ENCODE results near the gene MAD1L1. TPM values are rescaled to one million over a fixed set of nuclear protein-coding genes. Genes with fewer than 3 reads are reported as not detected.

Gene MAD1L1
- total RNA-seq, 1 donor from 2014 or later: 57.4 TPM

- H3K4me3 ChIP-seq (ENCODE audit: low read depth, low read length): no peak overlapping the region
- no peak for TF ChIP-seq CTCF (IDR thresholded peaks at IDR 0.05; ENCODE audit: insufficient read depth, low read length, severe bottlenecking)
- H3K36me3 ChIP-seq (ENCODE audit: control insufficient read depth, insufficient read depth, low read length): no peaks in the 10 kb centered on the region
- DNase-seq (ENCODE audit: low read depth) (no peak), FAIRE-seq (no peak)
- H3K27me3 ChIP-seq (ENCODE audit: control insufficient read depth, insufficient read depth, low read length): no peaks in the 10 kb centered on the region
These were observed 285.8 kb downstream of the MAD1L1 start for GRCh38 chr7:1946773-1947450.

GRCh38 chr7:1946025-1946772 is 286.5 kb downstream of the MAD1L1 start:
- Histone ChIP-seq H3K27me3 (ENCODE audit: control insufficient read depth, insufficient read depth, low read length) (no peaks in the 10 kb centered on the region), H3K4me3 (ENCODE audit: low read depth, low read length) (no peak overlapping the region), H3K36me3 (ENCODE audit: control insufficient read depth, insufficient read depth, low read length) (no peaks in the 10 kb centered on the region)
- no peak for DNase-seq (ENCODE audit: low read depth)
- TF ChIP-seq CTCF (IDR thresholded peaks at IDR 0.05; ENCODE audit: insufficient read depth, low read length, severe bottlenecking): no peak
- FAIRE-seq: no peak

- FAIRE-seq (no peak), DNase-seq (ENCODE audit: low read depth) (no peak)
- no peaks in the 10 kb centered on the region for H3K27me3 ChIP-seq (ENCODE audit: control insufficient read depth, insufficient read depth, low read length)
- TF ChIP-seq CTCF (IDR thresholded peaks at IDR 0.05; ENCODE audit: insufficient read depth, low read length, severe bottlenecking): no peak
- H3K4me3 ChIP-seq (ENCODE audit: low read depth, low read length): no peak overlapping the region
- H3K36me3 ChIP-seq (ENCODE audit: control insufficient read depth, insufficient read depth, low read length): no peaks in the 10 kb centered on the region
These were observed 287.2 kb downstream of the MAD1L1 start for GRCh38 chr7:1945558-1945957.

- Histone ChIP-seq H3K36me3 (ENCODE audit: control insufficient read depth, insufficient read depth, low read length) (no peaks in the 10 kb centered on the region), H3K4me3 (ENCODE audit: low read depth, low read length) (no peak overlapping the region), H3K27me3 (ENCODE audit: control insufficient read depth, insufficient read depth, low read length) (no peaks in the 10 kb centered on the region)
- TF ChIP-seq CTCF (IDR thresholded peaks at IDR 0.05; ENCODE audit: insufficient read depth, low read length, severe bottlenecking): no peak
- no peak for FAIRE-seq
- DNase-seq (ENCODE audit: low read depth): no peak
These were observed 288.0 kb downstream of the MAD1L1 start for GRCh38 chr7:1944619-1945210.

- TF ChIP-seq CTCF (IDR thresholded peaks at IDR 0.05; ENCODE audit: insufficient read depth, low read length, severe bottlenecking): no peak
- Histone ChIP-seq H3K4me3 (ENCODE audit: low read depth, low read length) (no peak overlapping the region), H3K27me3 (ENCODE audit: control insufficient read depth, insufficient read depth, low read length) (no peaks in the 10 kb centered on the region), H3K36me3 (ENCODE audit: control insufficient read depth, insufficient read depth, low read length) (no peaks in the 10 kb centered on the region)
- FAIRE-seq (no peak), DNase-seq (ENCODE audit: low read depth) (no peak)
These were observed 288.7 kb downstream of the MAD1L1 start for GRCh38 chr7:1943933-1944618.

Data from bronchial epithelial cell (primary cell).